K562 (cell line): Measurements from ENCODE around the gene SRRM5.

ENCODE experiments used
- POLR2A ChIP-seq: fragments of 450-650 bp; conservative IDR thresholded peaks from 2 replicates; pipeline ENCODE4 v1.6.1; 2016
- POLR2AphosphoS5 ChIP-seq: IDR thresholded peaks from 2 replicates; pipeline ENCODE4 v1.6.1; 2011; ENCODE audit warnings: mild to moderate bottlenecking, low read depth, low read length, moderate library complexity; ENCODE audit not compliant: control insufficient read depth, insufficient read depth
- ZSCAN29 ChIP-seq: fragments of 450-650 bp; IDR thresholded peaks from 2 replicates; pipeline ENCODE4 v1.6.1; 2017
- TF ChIP-seq, protein P1 (sequence below), 3 experiments: IDR thresholded peaks in 2 of 3; conservative IDR thresholded peaks in 1 of 3; 2 replicates each; pipeline ENCODE4 v1.5.1; 2011 to 2012; ENCODE audit warnings: low read length in 3 of 3, mild to moderate bottlenecking in 3 of 3, control low read depth in 2 of 3, improper control_type of control experiment in 1 of 3, inconsistent platforms in 1 of 3, low read depth in 1 of 3, mixed read lengths in 1 of 3, moderate library complexity in 1 of 3; ENCODE audit not compliant: insufficient read depth in 2 of 3
- TF ChIP-seq, protein P2 (sequence below), 2 experiments: fragments of 450-650 bp; conservative IDR thresholded peaks; 2 replicates each; pipeline ENCODE4 v1.6.1; 2017; ENCODE audit warnings: mild to moderate bottlenecking in 2 of 2, moderate library complexity in 2 of 2

DNA sequence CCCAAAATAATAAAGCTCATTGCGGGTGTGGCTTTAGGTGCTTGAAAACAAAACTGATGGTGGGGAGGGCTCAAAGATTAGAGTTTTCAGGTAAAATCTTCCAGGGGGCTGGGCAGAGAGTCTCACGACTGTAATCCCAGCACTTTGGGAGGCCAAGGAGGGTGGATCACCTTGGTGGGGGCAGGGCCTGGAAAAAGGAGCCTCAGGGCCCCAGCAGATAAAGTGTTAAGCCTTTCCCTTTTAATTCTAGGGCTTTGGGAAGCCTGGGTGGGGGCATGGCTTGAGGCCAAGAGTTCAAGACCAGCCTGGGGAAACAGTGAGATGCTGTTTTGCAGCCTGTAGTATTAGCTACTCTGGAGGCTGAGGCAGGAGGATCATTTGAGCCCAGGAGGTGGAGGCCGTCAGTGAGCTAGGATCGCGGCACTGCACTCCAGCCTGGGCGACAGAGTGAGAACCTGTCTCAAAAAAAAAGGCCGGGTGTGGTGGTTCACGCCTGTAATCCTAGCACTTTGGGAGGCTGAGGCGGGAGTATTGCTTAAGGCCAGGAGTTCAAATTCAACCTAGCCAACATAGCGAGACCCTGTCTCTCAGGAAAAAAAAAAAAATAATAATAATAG lies 17.7 kb upstream of the SRRM5 start:
- TF ChIP-seq ZSCAN29 = no peak
- TF ChIP-seq POLR2A = no peak
- TF ChIP-seq POLR2AphosphoS5 = no peak
- TF ChIP-seq, protein P1, sequence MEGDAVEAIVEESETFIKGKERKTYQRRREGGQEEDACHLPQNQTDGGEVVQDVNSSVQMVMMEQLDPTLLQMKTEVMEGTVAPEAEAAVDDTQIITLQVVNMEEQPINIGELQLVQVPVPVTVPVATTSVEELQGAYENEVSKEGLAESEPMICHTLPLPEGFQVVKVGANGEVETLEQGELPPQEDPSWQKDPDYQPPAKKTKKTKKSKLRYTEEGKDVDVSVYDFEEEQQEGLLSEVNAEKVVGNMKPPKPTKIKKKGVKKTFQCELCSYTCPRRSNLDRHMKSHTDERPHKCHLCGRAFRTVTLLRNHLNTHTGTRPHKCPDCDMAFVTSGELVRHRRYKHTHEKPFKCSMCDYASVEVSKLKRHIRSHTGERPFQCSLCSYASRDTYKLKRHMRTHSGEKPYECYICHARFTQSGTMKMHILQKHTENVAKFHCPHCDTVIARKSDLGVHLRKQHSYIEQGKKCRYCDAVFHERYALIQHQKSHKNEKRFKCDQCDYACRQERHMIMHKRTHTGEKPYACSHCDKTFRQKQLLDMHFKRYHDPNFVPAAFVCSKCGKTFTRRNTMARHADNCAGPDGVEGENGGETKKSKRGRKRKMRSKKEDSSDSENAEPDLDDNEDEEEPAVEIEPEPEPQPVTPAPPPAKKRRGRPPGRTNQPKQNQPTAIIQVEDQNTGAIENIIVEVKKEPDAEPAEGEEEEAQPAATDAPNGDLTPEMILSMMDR (IDR thresholded peaks at IDR 0.05 in 2 of 3, conservative IDR thresholded peaks at IDR 0.05 in 1 of 3; ENCODE audit: insufficient read depth in 2 of 3, low read depth in 1 of 3, low read length in 3 of 3) = no peak
- TF ChIP-seq, protein P2, sequence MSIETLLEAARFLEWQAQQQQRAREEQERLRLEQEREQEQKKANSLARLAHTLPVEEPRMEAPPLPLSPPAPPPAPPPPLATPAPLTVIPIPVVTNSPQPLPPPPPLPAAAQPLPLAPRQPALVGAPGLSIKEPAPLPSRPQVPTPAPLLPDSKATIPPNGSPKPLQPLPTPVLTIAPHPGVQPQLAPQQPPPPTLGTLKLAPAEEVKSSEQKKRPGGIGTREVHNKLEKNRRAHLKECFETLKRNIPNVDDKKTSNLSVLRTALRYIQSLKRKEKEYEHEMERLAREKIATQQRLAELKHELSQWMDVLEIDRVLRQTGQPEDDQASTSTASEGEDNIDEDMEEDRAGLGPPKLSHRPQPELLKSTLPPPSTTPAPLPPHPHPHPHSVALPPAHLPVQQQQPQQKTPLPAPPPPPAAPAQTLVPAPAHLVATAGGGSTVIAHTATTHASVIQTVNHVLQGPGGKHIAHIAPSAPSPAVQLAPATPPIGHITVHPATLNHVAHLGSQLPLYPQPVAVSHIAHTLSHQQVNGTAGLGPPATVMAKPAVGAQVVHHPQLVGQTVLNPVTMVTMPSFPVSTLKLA (conservative IDR thresholded peaks at IDR 0.05) = no peak
